MM.1S (cell line): ENCODE measurements around the gene SLC13A4.

Experiments
- EZH2phosphoT487 ChIP-seq: fragments of 300-600 bp; sonication (generic); IDR thresholded peaks from 2 replicates; pipeline ENCODE4 v1.6.1; 2018; ENCODE audit warnings: antibody characterized with exemption, low read length
- TF ChIP-seq, protein P1 (sequence below): fragments of 300-600 bp; sonication (generic); IDR thresholded peaks from 2 replicates; pipeline ENCODE4 v1.5.1; 2016; ENCODE audit warnings: antibody characterized with exemption, low read length, mixed read lengths

DNA sequence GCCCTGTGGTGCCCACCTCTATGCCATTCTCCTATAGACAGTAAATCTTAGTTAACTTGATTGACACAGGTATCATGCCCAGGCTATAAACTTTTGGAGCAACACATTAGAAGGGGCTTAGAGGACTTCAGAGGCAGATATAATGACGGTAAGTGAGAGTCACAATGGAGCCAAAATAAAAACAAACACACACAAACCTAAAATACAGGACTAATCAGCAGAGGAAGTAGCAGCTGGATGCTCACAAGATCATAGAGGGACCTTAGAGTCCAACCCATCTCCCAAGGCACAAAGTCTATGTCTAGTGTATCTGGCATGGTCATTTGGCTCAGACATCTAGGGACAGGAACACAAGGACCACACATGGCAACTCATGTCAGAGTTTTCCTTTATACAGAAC lies 12.3 kb downstream of the SLC13A4 start:
- TF ChIP-seq, protein P1, sequence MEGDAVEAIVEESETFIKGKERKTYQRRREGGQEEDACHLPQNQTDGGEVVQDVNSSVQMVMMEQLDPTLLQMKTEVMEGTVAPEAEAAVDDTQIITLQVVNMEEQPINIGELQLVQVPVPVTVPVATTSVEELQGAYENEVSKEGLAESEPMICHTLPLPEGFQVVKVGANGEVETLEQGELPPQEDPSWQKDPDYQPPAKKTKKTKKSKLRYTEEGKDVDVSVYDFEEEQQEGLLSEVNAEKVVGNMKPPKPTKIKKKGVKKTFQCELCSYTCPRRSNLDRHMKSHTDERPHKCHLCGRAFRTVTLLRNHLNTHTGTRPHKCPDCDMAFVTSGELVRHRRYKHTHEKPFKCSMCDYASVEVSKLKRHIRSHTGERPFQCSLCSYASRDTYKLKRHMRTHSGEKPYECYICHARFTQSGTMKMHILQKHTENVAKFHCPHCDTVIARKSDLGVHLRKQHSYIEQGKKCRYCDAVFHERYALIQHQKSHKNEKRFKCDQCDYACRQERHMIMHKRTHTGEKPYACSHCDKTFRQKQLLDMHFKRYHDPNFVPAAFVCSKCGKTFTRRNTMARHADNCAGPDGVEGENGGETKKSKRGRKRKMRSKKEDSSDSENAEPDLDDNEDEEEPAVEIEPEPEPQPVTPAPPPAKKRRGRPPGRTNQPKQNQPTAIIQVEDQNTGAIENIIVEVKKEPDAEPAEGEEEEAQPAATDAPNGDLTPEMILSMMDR = no peak
- no peak for TF ChIP-seq EZH2phosphoT487
